Fibroblast of pulmonary artery (primary cell): ENCODE measurements around the gene JPT1.
"Not testable (repeated sequence)": the region's sequence is repeated elsewhere in the genome, so short reads cannot be mapped to it uniquely, and the experiment has no call there.

Source experiments
- DNase-seq: peaks from one replicate; pipeline ENCODE4 v3.0.0-alpha.2; 2010; ENCODE audit warnings: low read depth
- H3K4me3 ChIP-seq: replicated peaks from 2 replicates; pipeline ENCODE4 v1.5.1; 2011; ENCODE audit warnings: low read depth, mild to moderate bottlenecking, control low read depth, low read length, moderate library complexity
- CTCF ChIP-seq: IDR thresholded peaks from 2 replicates; pipeline ENCODE4 v1.5.1; 2011; ENCODE audit warnings: mild to moderate bottlenecking, control low read depth, low read length, inconsistent platforms; ENCODE audit errors: missing control alignments

JPT1 gene

DNA sequence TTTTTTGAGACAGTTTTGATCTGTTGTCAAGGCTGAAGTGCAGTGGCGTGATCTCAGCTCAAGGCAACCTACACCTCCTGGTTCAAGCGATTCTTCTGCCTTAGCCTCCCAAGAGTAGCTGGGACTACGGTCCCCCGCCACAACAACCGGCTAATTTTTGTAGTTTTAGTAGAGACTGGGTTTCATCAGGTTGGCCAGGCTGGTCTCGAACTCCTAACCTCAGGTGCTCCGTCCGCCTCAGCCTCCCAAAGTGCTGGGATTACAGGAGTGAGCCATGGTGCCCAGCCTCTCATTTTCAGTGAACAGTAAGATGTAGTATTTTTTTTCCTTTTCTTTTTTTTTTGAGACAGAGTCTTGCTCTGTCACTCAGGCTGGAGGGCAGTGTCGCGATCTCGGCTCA, 20.7 kb upstream of the JPT1 start:
- no peak overlapping the region for H3K4me3 ChIP-seq
- no peak for DNase-seq
- TF ChIP-seq CTCF = no peak

- no peak for DNase-seq
- no peak for TF ChIP-seq CTCF
Observed at GRCh38 chr17:75173526-75173925, 19.2 kb upstream of the JPT1 start.

GRCh38 chr17:75168998-75169397, 14.7 kb upstream of the JPT1 start:
- no peak for TF ChIP-seq CTCF
- no peak overlapping the region for H3K4me3 ChIP-seq
- DNase-seq = no peak

More at GRCh38 chr17:75173526-75173925, 19.2 kb upstream of the JPT1 start:
- H3K4me3 ChIP-seq = no peak overlapping the region

DNA sequence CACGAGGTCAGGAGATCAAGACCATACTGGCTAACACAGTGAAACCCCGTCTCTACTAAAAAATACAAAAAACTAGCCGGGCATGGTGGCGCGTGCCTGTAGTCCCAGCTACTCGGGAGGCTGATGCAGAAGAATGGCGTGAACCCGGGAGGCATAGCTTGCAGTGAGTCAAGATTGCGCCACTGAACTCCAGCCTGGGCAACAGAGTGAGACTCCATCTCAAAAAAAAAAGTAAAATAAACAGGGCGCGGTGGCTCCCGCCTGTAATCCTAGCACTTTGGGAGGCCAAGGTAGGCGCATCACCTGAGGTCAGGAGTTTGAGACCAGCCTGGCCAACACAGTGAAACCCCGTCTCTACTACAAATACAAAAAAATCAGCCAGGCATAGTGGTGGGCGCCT, 10.3 kb upstream of the JPT1 start:
- DNase-seq, H3K4me3 ChIP-seq: not testable (repeated sequence)

- no peak overlapping the region for H3K4me3 ChIP-seq
- DNase-seq = no peak
- TF ChIP-seq CTCF = no peak
Observed at GRCh38 chr17:75163074-75163473, 8.8 kb upstream of the JPT1 start.

GRCh38 chr17:75160211-75160610, 5.9 kb upstream of the JPT1 start:
- no peak overlapping the region for H3K4me3 ChIP-seq
- DNase-seq = no peak

DNA sequence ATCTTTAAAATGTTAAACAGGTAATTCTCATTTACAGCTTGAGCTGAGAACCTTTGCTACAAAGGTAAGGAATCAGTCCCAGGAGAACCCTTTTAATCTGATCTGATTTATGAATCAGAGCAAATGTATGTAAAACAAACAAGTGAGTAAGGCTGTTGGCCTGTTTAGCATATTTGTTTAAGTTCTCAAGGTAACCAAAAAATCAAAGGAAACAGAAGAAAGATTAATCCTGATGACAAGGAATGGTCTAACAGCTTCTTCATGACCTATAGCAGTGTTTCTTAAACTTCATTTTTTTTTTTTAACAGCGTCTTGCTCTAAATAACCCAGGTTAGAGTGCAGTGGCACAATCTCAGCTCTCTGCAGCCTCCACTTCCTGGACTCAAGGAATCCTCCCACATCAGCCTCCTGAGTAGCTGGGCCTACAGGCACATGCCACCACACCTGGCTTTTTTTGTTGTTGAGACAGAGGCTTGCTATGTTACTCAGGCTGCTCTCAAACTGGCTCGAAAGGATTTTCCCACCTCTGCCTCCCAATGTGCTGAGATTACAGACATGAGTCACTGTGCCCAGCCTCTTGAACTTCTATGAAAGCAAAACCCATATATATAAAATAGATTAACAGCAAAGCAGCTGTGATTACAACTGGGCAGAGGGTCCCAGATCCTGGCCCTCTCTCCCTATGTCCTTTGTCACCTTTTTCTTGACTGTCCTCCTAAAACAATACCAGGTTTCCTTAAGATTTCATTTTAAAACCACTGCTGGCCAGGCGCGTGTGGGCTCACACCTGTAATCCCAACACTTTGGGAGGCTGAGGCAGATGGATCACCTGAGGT, 5.1 kb upstream of the JPT1 start:
- peak; percentile 44 for DNase-seq
- TF ChIP-seq CTCF = no peak
- no peak overlapping the region for H3K4me3 ChIP-seq

More at GRCh38 chr17:75160211-75160610, 5.9 kb upstream of the JPT1 start:
- no peak for TF ChIP-seq CTCF

DNA sequence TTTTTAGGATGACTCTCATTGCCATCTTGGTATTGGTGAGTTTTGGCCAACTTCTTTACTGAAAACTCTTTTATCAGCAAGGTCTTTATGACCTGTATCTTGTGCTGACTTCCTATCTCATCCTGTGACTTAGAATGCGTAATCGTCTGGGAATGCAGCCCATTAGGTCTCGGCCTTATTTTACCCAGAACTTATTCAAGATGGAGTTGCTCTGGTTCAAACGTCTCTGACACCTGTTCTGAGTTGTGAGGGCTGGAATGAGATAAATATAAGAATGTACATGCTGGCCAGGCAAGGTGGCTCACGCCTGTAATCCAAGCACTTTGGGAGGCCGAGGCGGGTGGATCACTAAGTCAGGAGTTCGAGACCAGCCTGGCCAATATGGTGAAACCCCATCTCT, 4.2 kb upstream of the JPT1 start:
- not testable (repeated sequence) for DNase-seq, H3K4me3 ChIP-seq
